Activated naive CD8-positive, alpha-beta T cell treated with anti-CD3 and anti-CD28 coated beads for 36 hours (primary cell): ENCODE measurements around the gene ZNF606. TPM values are rescaled to one million over a fixed set of nuclear protein-coding genes. Genes with fewer than 3 reads are reported as not detected.
"Not testable (repeated sequence)": the region's sequence is repeated elsewhere in the genome, so short reads cannot be mapped to it uniquely, and the experiment has no call there.

ENCODE experiments used
- DNase-seq: peaks from one replicate; pipeline ENCODE4 v3.0.0; 2021
- H3K27ac Mint-ChIP-seq: one replicate; pipeline ENCODE4 v1.8.0; 2022; ENCODE audit warnings: mild to moderate bottlenecking, moderate library complexity, mixed read lengths
- H3K27me3 Mint-ChIP-seq: one replicate; pipeline ENCODE4 v1.8.0; 2022; ENCODE audit warnings: mild to moderate bottlenecking, mixed read lengths
- H3K36me3 Mint-ChIP-seq: one replicate; pipeline ENCODE4 v1.8.0; 2021; ENCODE audit warnings: mild to moderate bottlenecking, mixed read lengths
- H3K4me1 Mint-ChIP-seq: one replicate; pipeline ENCODE4 v1.8.0; 2021; ENCODE audit warnings: mixed read lengths
- H3K4me3 Mint-ChIP-seq: one replicate; pipeline ENCODE4 v1.8.0; 2022; ENCODE audit warnings: mild to moderate bottlenecking, moderate library complexity, mixed read lengths
- H3K9me3 Mint-ChIP-seq: one replicate; pipeline ENCODE4 v1.8.0; 2022; ENCODE audit warnings: mixed read lengths
- total RNA-seq, 2 experiments: library from RNA; stranded (reverse); gene quantifications; one replicate each; pipeline ENCODE4 v1.2.3, GENCODE V29; 2021

ZNF606 gene
- total RNA-seq, 2 experiments from 2014 or later = 6.9 to 7.0 TPM

- Mint-ChIP-seq H3K4me3 (peak within 1 kb of the TSS; percentile 58), H3K36me3 (peaks cover 13% of the 10 kb centered on the region), H3K27me3 (peaks cover 64% of the 10 kb centered on the region), H3K27ac (no peak within 1 kb of the TSS), H3K4me1 (no peaks in the 10 kb centered on the region), H3K9me3 (peaks cover 23% of the 10 kb centered on the region)
- peak; percentile 83 for DNase-seq
Measured at GRCh38 chr19:58033741-58034476, 31.3 kb upstream of the ZNF606 start, which contains the start of gene ZSCAN1. TSS of gene ZSCAN1 (plus strand) at chr19:58034025. CDS start at chr19:58037837, 3,812 bp downstream.

- peaks cover 5% of the 10 kb centered on the region for H3K36me3 Mint-ChIP-seq
- H3K4me3 Mint-ChIP-seq = no peak overlapping the region
- peaks cover 10% of the 10 kb centered on the region for H3K27me3 Mint-ChIP-seq
Measured at GRCh38 chr19:58024661-58025060, 22.0 kb upstream of the ZNF606 start.

GRCh38 chr19:58022283-58022660, 19.7 kb upstream of the ZNF606 start:
- H3K4me3 Mint-ChIP-seq = no peak overlapping the region
- peaks cover 2% of the 10 kb centered on the region for H3K9me3 Mint-ChIP-seq
- no peaks in the 10 kb centered on the region for H3K27me3 Mint-ChIP-seq
- peaks cover 4% of the 10 kb centered on the region for H3K36me3 Mint-ChIP-seq
- DNase-seq = no peak
- peak overlapping the region; percentile 77 for H3K27ac Mint-ChIP-seq
- H3K4me1 Mint-ChIP-seq = peaks cover 2% of the 10 kb centered on the region

More at GRCh38 chr19:58024661-58025060, 22.0 kb upstream of the ZNF606 start:
- no peak overlapping the region for H3K27ac Mint-ChIP-seq
- DNase-seq = no peak
- H3K9me3 Mint-ChIP-seq = peaks cover 5% of the 10 kb centered on the region
- H3K4me1 Mint-ChIP-seq = peaks cover 2% of the 10 kb centered on the region

GRCh38 chr19:58021541-58022282, 19.1 kb upstream of the ZNF606 start:
- peak overlapping the region; percentile 77 for H3K27ac Mint-ChIP-seq
- peaks cover 4% of the 10 kb centered on the region for H3K36me3 Mint-ChIP-seq
- H3K9me3 Mint-ChIP-seq = peaks cover 2% of the 10 kb centered on the region
- H3K4me1 Mint-ChIP-seq = peaks cover 2% of the 10 kb centered on the region
- H3K27me3 Mint-ChIP-seq = no peaks in the 10 kb centered on the region
- peak; percentile 68 for DNase-seq
- no peak overlapping the region for H3K4me3 Mint-ChIP-seq

- H3K4me3 Mint-ChIP-seq = no peak overlapping the region
- peaks cover 2% of the 10 kb centered on the region for H3K9me3 Mint-ChIP-seq
- peaks cover 2% of the 10 kb centered on the region for H3K4me1 Mint-ChIP-seq
- peaks cover 4% of the 10 kb centered on the region for H3K27me3 Mint-ChIP-seq
- H3K27ac Mint-ChIP-seq = no peak overlapping the region
- H3K36me3 Mint-ChIP-seq = peaks cover 4% of the 10 kb centered on the region
- DNase-seq = no peak
Measured at GRCh38 chr19:58020129-58020528, 17.5 kb upstream of the ZNF606 start.

GRCh38 chr19:58014141-58014540, 11.5 kb upstream of the ZNF606 start:
- no peak for DNase-seq
- peaks cover 13% of the 10 kb centered on the region for H3K27me3 Mint-ChIP-seq
- peaks cover 7% of the 10 kb centered on the region for H3K4me1 Mint-ChIP-seq
- H3K27ac Mint-ChIP-seq = no peak overlapping the region
- no peak overlapping the region for H3K4me3 Mint-ChIP-seq
- H3K36me3 Mint-ChIP-seq = peaks cover 13% of the 10 kb centered on the region
- peaks cover 8% of the 10 kb centered on the region for H3K9me3 Mint-ChIP-seq

GRCh38 chr19:58010507-58010906, 7.9 kb upstream of the ZNF606 start:
- DNase-seq = peak; percentile 20
- Mint-ChIP-seq H3K4me3 (peak overlapping the region; percentile 86), H3K27ac (peak overlapping the region; percentile 42), H3K4me1 (peaks cover 10% of the 10 kb centered on the region), H3K27me3 (peaks cover 9% of the 10 kb centered on the region), H3K9me3 (peaks cover 31% of the 10 kb centered on the region), H3K36me3 (peaks cover 39% of the 10 kb centered on the region)

- H3K36me3 Mint-ChIP-seq = peaks cover 46% of the 10 kb centered on the region
- H3K27ac Mint-ChIP-seq = peak overlapping the region; percentile 86
Measured at GRCh38 chr19:58009666-58010301, 7.2 kb upstream of the ZNF606 start.

GRCh38 chr19:58009301-58009665, 6.7 kb upstream of the ZNF606 start:
- Mint-ChIP-seq H3K36me3 (peaks cover 51% of the 10 kb centered on the region), H3K9me3 (peaks cover 43% of the 10 kb centered on the region)

More at GRCh38 chr19:58009666-58010301, 7.2 kb upstream of the ZNF606 start:
- H3K27me3 Mint-ChIP-seq = peaks cover 9% of the 10 kb centered on the region
- H3K4me3 Mint-ChIP-seq = peak overlapping the region; percentile 86
- peaks cover 38% of the 10 kb centered on the region for H3K9me3 Mint-ChIP-seq
- DNase-seq = peak; percentile 90
- peaks cover 10% of the 10 kb centered on the region for H3K4me1 Mint-ChIP-seq

GRCh38 chr19:58008877-58009276, 6.3 kb upstream of the ZNF606 start:
- H3K4me3 Mint-ChIP-seq = peak overlapping the region; percentile 86
- not testable (repeated sequence) for H3K27ac Mint-ChIP-seq, DNase-seq, H3K27me3 Mint-ChIP-seq
- peaks cover 55% of the 10 kb centered on the region for H3K36me3 Mint-ChIP-seq
- peaks cover 17% of the 10 kb centered on the region for H3K4me1 Mint-ChIP-seq
- H3K9me3 Mint-ChIP-seq = peaks cover 47% of the 10 kb centered on the region

More at GRCh38 chr19:58009301-58009665, 6.7 kb upstream of the ZNF606 start:
- H3K4me3 Mint-ChIP-seq = peak overlapping the region; percentile 86
- no peak for DNase-seq
- peaks cover 9% of the 10 kb centered on the region for H3K27me3 Mint-ChIP-seq
- peaks cover 14% of the 10 kb centered on the region for H3K4me1 Mint-ChIP-seq
- H3K27ac Mint-ChIP-seq = no peak overlapping the region

- DNase-seq = no peak
- Mint-ChIP-seq H3K9me3 (peaks cover 55% of the 10 kb centered on the region), H3K36me3 (peaks cover 68% of the 10 kb centered on the region), H3K4me3 (no peak overlapping the region), H3K27me3 (peaks cover 9% of the 10 kb centered on the region), H3K4me1 (peaks cover 25% of the 10 kb centered on the region), H3K27ac (no peak overlapping the region)
Measured at GRCh38 chr19:58007285-58007684, 4.7 kb upstream of the ZNF606 start.

GRCh38 chr19:58003174-58003828, 681 bp upstream of the ZNF606 start:
- H3K9me3 Mint-ChIP-seq = peaks cover 59% of the 10 kb centered on the region
- DNase-seq = no peak
- peaks cover 88% of the 10 kb centered on the region for H3K36me3 Mint-ChIP-seq
- H3K4me3 Mint-ChIP-seq = peak overlapping the region; percentile 88
- H3K27ac Mint-ChIP-seq = peak overlapping the region; percentile 88
- H3K27me3 Mint-ChIP-seq = no peaks in the 10 kb centered on the region
- peaks cover 28% of the 10 kb centered on the region for H3K4me1 Mint-ChIP-seq

- Mint-ChIP-seq H3K4me3 (peak overlapping the region; percentile 88), H3K9me3 (peaks cover 54% of the 10 kb centered on the region), H3K27ac (peak overlapping the region; percentile 82), H3K36me3 (peaks cover 89% of the 10 kb centered on the region), H3K4me1 (peaks cover 28% of the 10 kb centered on the region), H3K27me3 (no peaks in the 10 kb centered on the region)
- DNase-seq = peak; percentile 29
Measured at GRCh38 chr19:58001895-58002369, 688 bp downstream of the ZNF606 start.

GRCh38 chr19:58000677-58001076, 1.9 kb downstream of the ZNF606 start:
- Mint-ChIP-seq H3K27ac (no peak overlapping the region), H3K9me3 (peaks cover 57% of the 10 kb centered on the region), H3K27me3 (no peaks in the 10 kb centered on the region), H3K36me3 (peaks cover 89% of the 10 kb centered on the region), H3K4me3 (peak overlapping the region; percentile 88), H3K4me1 (peaks cover 28% of the 10 kb centered on the region)
- no peak for DNase-seq
